Measurements from ENCODE around the gene RNU6-9. TPM values are rescaled to one million over a fixed set of nuclear protein-coding genes. Genes with fewer than 3 reads are reported as not detected.

Gene RNU6-9
- total and polyA plus RNA-seq, 2 of the 13 experiments (the other 11 are each of a cell fraction or from before 2014, with no cell fraction given), result under 0.01 TPM; not detected in 1

DNA sequence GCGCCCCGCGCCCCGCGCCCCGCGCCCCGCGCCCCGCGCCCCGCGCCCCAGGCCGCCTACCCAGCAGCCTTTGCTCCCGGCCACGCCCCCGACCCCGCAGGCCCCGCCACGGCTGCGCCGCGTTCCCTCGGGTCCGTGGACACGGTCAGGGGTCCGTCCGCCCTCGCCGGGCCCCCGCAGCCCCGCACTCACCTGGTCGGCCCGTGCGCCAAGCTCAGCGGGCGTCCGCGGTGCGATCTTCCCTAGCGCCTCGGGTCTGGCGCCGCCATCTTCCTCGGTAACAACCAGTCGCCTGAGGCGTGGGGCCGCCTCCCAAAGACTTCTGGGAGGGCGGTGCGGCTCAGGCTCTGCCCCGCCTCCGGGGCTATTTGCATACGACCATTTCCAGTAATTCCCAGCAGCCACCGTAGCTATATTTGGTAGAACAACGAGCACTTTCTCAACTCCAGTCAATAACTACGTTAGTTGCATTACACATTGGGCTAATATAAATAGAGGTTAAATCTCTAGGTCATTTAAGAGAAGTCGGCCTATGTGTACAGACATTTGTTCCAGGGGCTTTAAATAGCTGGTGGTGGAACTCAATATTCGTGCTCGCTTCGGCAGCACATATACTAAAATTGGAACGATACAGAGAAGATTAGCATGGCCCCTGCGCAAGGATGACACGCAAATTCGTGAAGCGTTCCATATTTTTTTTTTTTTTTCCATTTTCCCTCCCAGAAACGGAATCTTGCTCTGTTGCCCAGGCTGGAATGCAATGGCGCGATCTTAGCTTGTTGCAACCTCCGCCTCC lies at the start of gene RNU6-9, which contains the start of gene MED16 (continued):
- TF ChIP-seq, protein P1, sequence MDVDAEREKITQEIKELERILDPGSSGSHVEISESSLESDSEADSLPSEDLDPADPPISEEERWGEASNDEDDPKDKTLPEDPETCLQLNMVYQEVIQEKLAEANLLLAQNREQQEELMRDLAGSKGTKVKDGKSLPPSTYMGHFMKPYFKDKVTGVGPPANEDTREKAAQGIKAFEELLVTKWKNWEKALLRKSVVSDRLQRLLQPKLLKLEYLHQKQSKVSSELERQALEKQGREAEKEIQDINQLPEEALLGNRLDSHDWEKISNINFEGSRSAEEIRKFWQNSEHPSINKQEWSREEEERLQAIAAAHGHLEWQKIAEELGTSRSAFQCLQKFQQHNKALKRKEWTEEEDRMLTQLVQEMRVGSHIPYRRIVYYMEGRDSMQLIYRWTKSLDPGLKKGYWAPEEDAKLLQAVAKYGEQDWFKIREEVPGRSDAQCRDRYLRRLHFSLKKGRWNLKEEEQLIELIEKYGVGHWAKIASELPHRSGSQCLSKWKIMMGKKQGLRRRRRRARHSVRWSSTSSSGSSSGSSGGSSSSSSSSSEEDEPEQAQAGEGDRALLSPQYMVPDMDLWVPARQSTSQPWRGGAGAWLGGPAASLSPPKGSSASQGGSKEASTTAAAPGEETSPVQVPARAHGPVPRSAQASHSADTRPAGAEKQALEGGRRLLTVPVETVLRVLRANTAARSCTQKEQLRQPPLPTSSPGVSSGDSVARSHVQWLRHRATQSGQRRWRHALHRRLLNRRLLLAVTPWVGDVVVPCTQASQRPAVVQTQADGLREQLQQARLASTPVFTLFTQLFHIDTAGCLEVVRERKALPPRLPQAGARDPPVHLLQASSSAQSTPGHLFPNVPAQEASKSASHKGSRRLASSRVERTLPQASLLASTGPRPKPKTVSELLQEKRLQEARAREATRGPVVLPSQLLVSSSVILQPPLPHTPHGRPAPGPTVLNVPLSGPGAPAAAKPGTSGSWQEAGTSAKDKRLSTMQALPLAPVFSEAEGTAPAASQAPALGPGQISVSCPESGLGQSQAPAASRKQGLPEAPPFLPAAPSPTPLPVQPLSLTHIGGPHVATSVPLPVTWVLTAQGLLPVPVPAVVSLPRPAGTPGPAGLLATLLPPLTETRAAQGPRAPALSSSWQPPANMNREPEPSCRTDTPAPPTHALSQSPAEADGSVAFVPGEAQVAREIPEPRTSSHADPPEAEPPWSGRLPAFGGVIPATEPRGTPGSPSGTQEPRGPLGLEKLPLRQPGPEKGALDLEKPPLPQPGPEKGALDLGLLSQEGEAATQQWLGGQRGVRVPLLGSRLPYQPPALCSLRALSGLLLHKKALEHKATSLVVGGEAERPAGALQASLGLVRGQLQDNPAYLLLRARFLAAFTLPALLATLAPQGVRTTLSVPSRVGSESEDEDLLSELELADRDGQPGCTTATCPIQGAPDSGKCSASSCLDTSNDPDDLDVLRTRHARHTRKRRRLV (CRISPR knock-in tag; IDR thresholded peaks at IDR 0.05), result peak; percentile 100
- TF ChIP-seq, protein P2, sequence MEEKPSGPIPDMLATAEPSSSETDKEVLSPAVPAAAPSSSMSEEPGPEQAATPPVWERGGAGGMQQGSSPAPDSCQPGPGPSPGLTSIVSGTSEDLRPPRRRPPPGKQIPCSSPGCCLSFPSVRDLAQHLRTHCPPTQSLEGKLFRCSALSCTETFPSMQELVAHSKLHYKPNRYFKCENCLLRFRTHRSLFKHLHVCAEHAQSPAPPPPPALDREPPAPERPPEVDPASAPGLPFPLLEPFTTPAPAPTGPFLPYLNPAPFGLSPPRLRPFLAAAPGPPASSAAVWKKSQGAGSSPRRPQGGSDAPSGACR (CRISPR knock-in tag; IDR thresholded peaks at IDR 0.05), result no peak
- TF ChIP-seq RARG (CRISPR knock-in tag; IDR thresholded peaks at IDR 0.05; ENCODE audit: low read depth) (no peak), ZNF446 (CRISPR knock-in tag; IDR thresholded peaks at IDR 0.05) (no peak)
- TF ChIP-seq, protein P3, sequence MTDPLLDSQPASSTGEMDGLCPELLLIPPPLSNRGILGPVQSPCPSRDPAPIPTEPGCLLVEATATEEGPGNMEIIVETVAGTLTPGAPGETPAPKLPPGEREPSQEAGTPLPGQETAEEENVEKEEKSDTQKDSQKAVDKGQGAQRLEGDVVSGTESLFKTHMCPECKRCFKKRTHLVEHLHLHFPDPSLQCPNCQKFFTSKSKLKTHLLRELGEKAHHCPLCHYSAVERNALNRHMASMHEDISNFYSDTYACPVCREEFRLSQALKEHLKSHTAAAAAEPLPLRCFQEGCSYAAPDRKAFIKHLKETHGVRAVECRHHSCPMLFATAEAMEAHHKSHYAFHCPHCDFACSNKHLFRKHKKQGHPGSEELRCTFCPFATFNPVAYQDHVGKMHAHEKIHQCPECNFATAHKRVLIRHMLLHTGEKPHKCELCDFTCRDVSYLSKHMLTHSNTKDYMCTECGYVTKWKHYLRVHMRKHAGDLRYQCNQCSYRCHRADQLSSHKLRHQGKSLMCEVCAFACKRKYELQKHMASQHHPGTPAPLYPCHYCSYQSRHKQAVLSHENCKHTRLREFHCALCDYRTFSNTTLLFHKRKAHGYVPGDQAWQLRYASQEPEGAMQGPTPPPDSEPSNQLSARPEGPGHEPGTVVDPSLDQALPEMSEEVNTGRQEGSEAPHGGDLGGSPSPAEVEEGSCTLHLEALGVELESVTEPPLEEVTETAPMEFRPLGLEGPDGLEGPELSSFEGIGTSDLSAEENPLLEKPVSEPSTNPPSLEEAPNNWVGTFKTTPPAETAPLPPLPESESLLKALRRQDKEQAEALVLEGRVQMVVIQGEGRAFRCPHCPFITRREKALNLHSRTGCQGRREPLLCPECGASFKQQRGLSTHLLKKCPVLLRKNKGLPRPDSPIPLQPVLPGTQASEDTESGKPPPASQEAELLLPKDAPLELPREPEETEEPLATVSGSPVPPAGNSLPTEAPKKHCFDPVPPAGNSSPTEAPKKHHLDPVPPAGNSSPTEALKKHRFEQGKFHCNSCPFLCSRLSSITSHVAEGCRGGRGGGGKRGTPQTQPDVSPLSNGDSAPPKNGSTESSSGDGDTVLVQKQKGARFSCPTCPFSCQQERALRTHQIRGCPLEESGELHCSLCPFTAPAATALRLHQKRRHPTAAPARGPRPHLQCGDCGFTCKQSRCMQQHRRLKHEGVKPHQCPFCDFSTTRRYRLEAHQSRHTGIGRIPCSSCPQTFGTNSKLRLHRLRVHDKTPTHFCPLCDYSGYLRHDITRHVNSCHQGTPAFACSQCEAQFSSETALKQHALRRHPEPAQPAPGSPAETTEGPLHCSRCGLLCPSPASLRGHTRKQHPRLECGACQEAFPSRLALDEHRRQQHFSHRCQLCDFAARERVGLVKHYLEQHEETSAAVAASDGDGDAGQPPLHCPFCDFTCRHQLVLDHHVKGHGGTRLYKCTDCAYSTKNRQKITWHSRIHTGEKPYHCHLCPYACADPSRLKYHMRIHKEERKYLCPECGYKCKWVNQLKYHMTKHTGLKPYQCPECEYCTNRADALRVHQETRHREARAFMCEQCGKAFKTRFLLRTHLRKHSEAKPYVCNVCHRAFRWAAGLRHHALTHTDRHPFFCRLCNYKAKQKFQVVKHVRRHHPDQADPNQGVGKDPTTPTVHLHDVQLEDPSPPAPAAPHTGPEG (CRISPR knock-in tag; IDR thresholded peaks at IDR 0.05), result 0 out of 2 replicates have a peak, but pooled peaks have one; percentile 25
- TF ChIP-seq, protein P4, sequence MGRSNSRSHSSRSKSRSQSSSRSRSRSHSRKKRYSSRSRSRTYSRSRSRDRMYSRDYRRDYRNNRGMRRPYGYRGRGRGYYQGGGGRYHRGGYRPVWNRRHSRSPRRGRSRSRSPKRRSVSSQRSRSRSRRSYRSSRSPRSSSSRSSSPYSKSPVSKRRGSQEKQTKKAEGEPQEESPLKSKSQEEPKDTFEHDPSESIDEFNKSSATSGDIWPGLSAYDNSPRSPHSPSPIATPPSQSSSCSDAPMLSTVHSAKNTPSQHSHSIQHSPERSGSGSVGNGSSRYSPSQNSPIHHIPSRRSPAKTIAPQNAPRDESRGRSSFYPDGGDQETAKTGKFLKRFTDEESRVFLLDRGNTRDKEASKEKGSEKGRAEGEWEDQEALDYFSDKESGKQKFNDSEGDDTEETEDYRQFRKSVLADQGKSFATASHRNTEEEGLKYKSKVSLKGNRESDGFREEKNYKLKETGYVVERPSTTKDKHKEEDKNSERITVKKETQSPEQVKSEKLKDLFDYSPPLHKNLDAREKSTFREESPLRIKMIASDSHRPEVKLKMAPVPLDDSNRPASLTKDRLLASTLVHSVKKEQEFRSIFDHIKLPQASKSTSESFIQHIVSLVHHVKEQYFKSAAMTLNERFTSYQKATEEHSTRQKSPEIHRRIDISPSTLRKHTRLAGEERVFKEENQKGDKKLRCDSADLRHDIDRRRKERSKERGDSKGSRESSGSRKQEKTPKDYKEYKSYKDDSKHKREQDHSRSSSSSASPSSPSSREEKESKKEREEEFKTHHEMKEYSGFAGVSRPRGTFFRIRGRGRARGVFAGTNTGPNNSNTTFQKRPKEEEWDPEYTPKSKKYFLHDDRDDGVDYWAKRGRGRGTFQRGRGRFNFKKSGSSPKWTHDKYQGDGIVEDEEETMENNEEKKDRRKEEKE (IDR thresholded peaks at IDR 0.05), result no peak
- TF ChIP-seq, protein P5, sequence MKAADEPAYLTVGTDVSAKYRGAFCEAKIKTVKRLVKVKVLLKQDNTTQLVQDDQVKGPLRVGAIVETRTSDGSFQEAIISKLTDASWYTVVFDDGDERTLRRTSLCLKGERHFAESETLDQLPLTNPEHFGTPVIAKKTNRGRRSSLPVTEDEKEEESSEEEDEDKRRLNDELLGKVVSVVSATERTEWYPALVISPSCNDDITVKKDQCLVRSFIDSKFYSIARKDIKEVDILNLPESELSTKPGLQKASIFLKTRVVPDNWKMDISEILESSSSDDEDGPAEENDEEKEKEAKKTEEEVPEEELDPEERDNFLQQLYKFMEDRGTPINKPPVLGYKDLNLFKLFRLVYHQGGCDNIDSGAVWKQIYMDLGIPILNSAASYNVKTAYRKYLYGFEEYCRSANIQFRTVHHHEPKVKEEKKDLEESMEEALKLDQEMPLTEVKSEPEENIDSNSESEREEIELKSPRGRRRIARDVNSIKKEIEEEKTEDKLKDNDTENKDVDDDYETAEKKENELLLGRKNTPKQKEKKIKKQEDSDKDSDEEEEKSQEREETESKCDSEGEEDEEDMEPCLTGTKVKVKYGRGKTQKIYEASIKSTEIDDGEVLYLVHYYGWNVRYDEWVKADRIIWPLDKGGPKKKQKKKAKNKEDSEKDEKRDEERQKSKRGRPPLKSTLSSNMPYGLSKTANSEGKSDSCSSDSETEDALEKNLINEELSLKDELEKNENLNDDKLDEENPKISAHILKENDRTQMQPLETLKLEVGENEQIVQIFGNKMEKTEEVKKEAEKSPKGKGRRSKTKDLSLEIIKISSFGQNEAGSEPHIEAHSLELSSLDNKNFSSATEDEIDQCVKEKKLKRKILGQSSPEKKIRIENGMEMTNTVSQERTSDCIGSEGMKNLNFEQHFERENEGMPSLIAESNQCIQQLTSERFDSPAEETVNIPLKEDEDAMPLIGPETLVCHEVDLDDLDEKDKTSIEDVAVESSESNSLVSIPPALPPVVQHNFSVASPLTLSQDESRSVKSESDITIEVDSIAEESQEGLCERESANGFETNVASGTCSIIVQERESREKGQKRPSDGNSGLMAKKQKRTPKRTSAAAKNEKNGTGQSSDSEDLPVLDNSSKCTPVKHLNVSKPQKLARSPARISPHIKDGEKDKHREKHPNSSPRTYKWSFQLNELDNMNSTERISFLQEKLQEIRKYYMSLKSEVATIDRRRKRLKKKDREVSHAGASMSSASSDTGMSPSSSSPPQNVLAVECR (CRISPR knock-in tag; IDR thresholded peaks at IDR 0.05; ENCODE audit: borderline replicate concordance), result peak; percentile 76; the same call in 1 of the 2 replicates

Measured in HepG2 (cell line).